ENCODE data around the gene KCNK3.

Gene KCNK3

GRCh38 chr2:26648516-26648915, 44.0 kb upstream of the KCNK3 start:
- no peak for DNase-seq
- Histone ChIP-seq H3K4me1 (peaks cover 11% of the 10 kb centered on the region), H3K36me3 (no peaks in the 10 kb centered on the region), H3K27me3 (no peaks in the 10 kb centered on the region), H3K4me3 (ENCODE audit: low read depth, low read length) (no peak overlapping the region), H3K9me3 (peaks cover 4% of the 10 kb centered on the region; the same call in 1 of the 2 replicates)
- TF ChIP-seq CTCF (IDR thresholded peaks at IDR 0.05; ENCODE audit: low read depth, low read length) = no peak

GRCh38 chr2:26649322-26649721, 43.2 kb upstream of the KCNK3 start:
- no peak for TF ChIP-seq CTCF (IDR thresholded peaks at IDR 0.05; ENCODE audit: low read depth, low read length)
- peak; percentile 80 for DNase-seq

GRCh38 chr2:26649992-26650712, 42.4 kb upstream of the KCNK3 start:
- Histone ChIP-seq H3K4me1 (peaks cover 11% of the 10 kb centered on the region), H3K27me3 (no peaks in the 10 kb centered on the region), H3K9me3 (peaks cover 4% of the 10 kb centered on the region; the same call in 1 of the 2 replicates), H3K4me3 (ENCODE audit: low read depth, low read length) (no peak overlapping the region), H3K36me3 (no peaks in the 10 kb centered on the region)
- TF ChIP-seq CTCF (IDR thresholded peaks at IDR 0.05; ENCODE audit: low read depth, low read length) = no peak
- no peak for DNase-seq

More at GRCh38 chr2:26649322-26649721, 43.2 kb upstream of the KCNK3 start:
- Histone ChIP-seq H3K36me3 (no peaks in the 10 kb centered on the region), H3K4me3 (ENCODE audit: low read depth, low read length) (no peak overlapping the region), H3K27me3 (no peaks in the 10 kb centered on the region), H3K4me1 (peaks cover 11% of the 10 kb centered on the region), H3K9me3 (peaks cover 4% of the 10 kb centered on the region; the same call in 1 of the 2 replicates)

GRCh38 chr2:26650713-26651469, 41.6 kb upstream of the KCNK3 start:
- Histone ChIP-seq H3K4me1 (peaks cover 11% of the 10 kb centered on the region), H3K36me3 (no peaks in the 10 kb centered on the region), H3K27me3 (no peaks in the 10 kb centered on the region), H3K9me3 (peaks cover 4% of the 10 kb centered on the region; the same call in 1 of the 2 replicates), H3K4me3 (ENCODE audit: low read depth, low read length) (no peak overlapping the region)
- DNase-seq = no peak
- TF ChIP-seq CTCF (IDR thresholded peaks at IDR 0.05; ENCODE audit: low read depth, low read length) = no peak

- no peak for TF ChIP-seq CTCF (IDR thresholded peaks at IDR 0.05; ENCODE audit: low read depth, low read length)
Measured at GRCh38 chr2:26651470-26651771, 41.1 kb upstream of the KCNK3 start.

GRCh38 chr2:26651799-26652198, 40.7 kb upstream of the KCNK3 start:
- Histone ChIP-seq H3K9me3 (peaks cover 4% of the 10 kb centered on the region; the same call in 1 of the 2 replicates), H3K36me3 (no peaks in the 10 kb centered on the region), H3K4me1 (peaks cover 11% of the 10 kb centered on the region), H3K27me3 (no peaks in the 10 kb centered on the region), H3K4me3 (ENCODE audit: low read depth, low read length) (no peak overlapping the region)
- TF ChIP-seq CTCF (IDR thresholded peaks at IDR 0.05; ENCODE audit: low read depth, low read length) = no peak
- no peak for DNase-seq

More at GRCh38 chr2:26651470-26651771, 41.1 kb upstream of the KCNK3 start:
- Histone ChIP-seq H3K4me3 (ENCODE audit: low read depth, low read length) (no peak overlapping the region), H3K4me1 (peaks cover 11% of the 10 kb centered on the region), H3K27me3 (no peaks in the 10 kb centered on the region), H3K9me3 (peaks cover 4% of the 10 kb centered on the region; the same call in 1 of the 2 replicates), H3K36me3 (no peaks in the 10 kb centered on the region)
- no peak for DNase-seq
